H1 (cell line): ENCODE results near the gene ORAI3.

Experiments
- ASH2L ChIP-seq: fragments of 200-600, 300-600 bp; sonication (generic); IDR thresholded peaks from one replicate; pipeline ENCODE4 v1.7.1; 2017; ENCODE audit warnings: low read length
- CEBPB ChIP-seq: IDR thresholded peaks from 2 replicates; pipeline ENCODE4 v1.6.1; 2012; ENCODE audit warnings: low read depth, low read length
- CTCF ChIP-seq, 3 experiments: IDR thresholded peaks; 1 replicate in 2 of 3; 2 replicates in 1 of 3; pipeline versions ENCODE4 v1.5.1 to v1.6.1; 2011; ENCODE audit warnings: low read length in 3 of 3, mild to moderate bottlenecking in 3 of 3, inconsistent platforms in 2 of 3, low read depth in 1 of 3, moderate library complexity in 1 of 3; ENCODE audit not compliant: insufficient read depth in 1 of 3; ENCODE audit errors: control extremely low read depth in 1 of 3
- EGR1 ChIP-seq: IDR thresholded peaks from 2 replicates; pipeline ENCODE4 v1.6.1; 2011; ENCODE audit warnings: low read depth, low read length, borderline replicate concordance
- EZH2 ChIP-seq: fragments of 200-600 bp; sonication (generic); IDR thresholded peaks from 2 replicates; pipeline ENCODE4 v1.7.1; 2012; ENCODE audit warnings: low read depth, mild to moderate bottlenecking, moderate library complexity, low read length, inconsistent platforms; ENCODE audit not compliant: severe bottlenecking
- GTF2F1 ChIP-seq: IDR thresholded peaks from 2 replicates; pipeline ENCODE4 v1.6.1; 2012; ENCODE audit warnings: low read depth, low read length, improper control_type of control experiment, borderline replicate concordance
- PHF8 ChIP-seq: fragments of 200-600 bp; sonication (generic); conservative IDR thresholded peaks from 2 replicates; pipeline ENCODE4 v1.7.1; 2012; ENCODE audit warnings: low read depth, mild to moderate bottlenecking, inconsistent platforms, low read length, moderate library complexity
- POLR2A ChIP-seq, 2 experiments: IDR thresholded peaks; 1 replicate in 1 of 2; 2 replicates in 1 of 2; pipeline ENCODE4 v1.6.1; 2011; ENCODE audit warnings: low read depth in 2 of 2, low read length in 2 of 2, mild to moderate bottlenecking in 2 of 2; ENCODE audit errors: control extremely low read depth in 1 of 2
- POLR2AphosphoS5 ChIP-seq: IDR thresholded peaks from 2 replicates; pipeline ENCODE4 v1.6.1; 2011; ENCODE audit warnings: low read depth, low read length

- TF ChIP-seq CTCF (IDR thresholded peaks at IDR 0.05; ENCODE audit: control extremely low read depth in 1 of 3, insufficient read depth in 1 of 3, low read depth in 1 of 3, low read length in 3 of 3) (peak in 1 of 3 experiments; percentile 22; a peak in 1 of 4 replicates), POLR2AphosphoS5 (peak; percentile 48), PHF8 (peak; percentile 49; the same call in 1 of the 2 replicates), POLR2A (IDR thresholded peaks at IDR 0.05; ENCODE audit: control extremely low read depth in 1 of 2, low read depth in 2 of 2, low read length in 2 of 2) (peak in 1 of 2 experiments; percentile 58; a peak in 2 of 3 replicates), EGR1 (no peak), EZH2 (no peak), CEBPB (no peak), GTF2F1 (no peak), ASH2L (no peak)
Measured at GRCh38 chr16:30956601-30957455, 8.0 kb downstream of the ORAI3 start.
